Measurements from ENCODE around the gene KLHL3.

DNA sequence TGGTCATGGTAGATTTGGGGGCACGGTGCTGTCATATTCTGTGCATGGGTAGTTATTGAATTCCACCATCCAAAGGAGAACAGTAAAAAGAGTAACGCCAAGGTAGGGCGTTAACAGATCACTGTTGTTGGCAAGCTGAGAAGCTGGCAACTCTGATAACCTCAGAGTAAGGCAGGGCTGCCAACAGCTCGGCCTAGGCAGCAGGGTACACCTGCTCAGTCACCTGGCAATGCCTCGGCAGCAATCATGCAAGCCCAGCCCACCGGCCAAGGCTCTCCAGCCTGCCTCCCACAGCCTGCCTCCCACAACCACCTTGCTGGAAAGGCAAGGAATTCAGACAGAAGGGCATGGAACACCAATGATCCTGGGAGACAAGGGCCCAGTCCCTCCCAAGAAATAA is 63.9 kb downstream of the KLHL3 start:
- no peak for TF ChIP-seq CTCF (IDR thresholded peaks at IDR 0.05)
- no peak for TF ChIP-seq POLR2A (IDR thresholded peaks at IDR 0.05)
